PC-9 (cell line): ENCODE data around the gene ZBTB25.

Source experiments
- CTCF ChIP-seq: fragments of 200-600 bp; sonication (generic); conservative IDR thresholded peaks from 2 replicates; pipeline ENCODE4 v1.6.1; 2017; ENCODE audit warnings: mixed run types, antibody characterized with exemption, mild to moderate bottlenecking, moderate library complexity
- EZH2 ChIP-seq: fragments of 200-600 bp; sonication (generic); IDR thresholded peaks from 2 replicates; pipeline ENCODE4 v1.8.0; 2017; ENCODE audit warnings: antibody characterized with exemption, low read depth

- no peak for TF ChIP-seq CTCF
- no peak for TF ChIP-seq EZH2
Observed at GRCh38 chr14:64405295-64405694, 98.3 kb downstream of the ZBTB25 start.
